Panc1 (cell line): ENCODE results near the gene BTNL8. TPM values are rescaled to one million over a fixed set of nuclear protein-coding genes. Genes with fewer than 3 reads are reported as not detected.

ENCODE experiments used
- ATAC-seq: fragments of 200-7000 bp; cut with Tn5 transposase; 2 replicates; pipeline ENCODE4 v1.9.1; 2020; ENCODE audit warnings: mild to moderate bottlenecking, moderate library complexity
- BruUV-seq: library from RNA; stranded (reverse); fragments of 400-500 nt; replicated peaks from 2 replicates; lab custom pipeline; 2021; lab: Mats Ljungman, UMichigan
- CTCF ChIA-PET: fragments of 300-600 bp; sonication (Branson Sonifier 250); formaldehyde crosslinking; loops from one replicate; lab custom pipeline; 2022; ENCODE audit warnings: antibody characterized with exemption; lab: Charles Lee
- POLR2A ChIA-PET: fragments of 300-600 bp; sonication (Branson Sonifier 250); formaldehyde crosslinking; loops from one replicate; lab custom pipeline; 2022; ENCODE audit warnings: antibody characterized with exemption; lab: Charles Lee
- DNase-seq: peaks from one replicate; pipeline ENCODE4 v3.0.0-alpha.2; 2010; ENCODE audit warnings: low read depth, low spot score
- H3K27ac ChIP-seq: 2 replicates; pipeline ENCODE4 v1.5.1; 2011; ENCODE audit warnings: mild to moderate bottlenecking, low read length, inconsistent platforms
- H3K27me3 ChIP-seq: fragments of 200-500 bp; sonication (Bioruptor generic); 2 replicates; pipeline ENCODE4 v1.6.0; 2014; ENCODE audit warnings: low read length, inconsistent platforms; ENCODE audit not compliant: control insufficient read depth, insufficient read depth
- H3K36me3 ChIP-seq: fragments of 200-500 bp; sonication (Bioruptor generic); 2 replicates; pipeline ENCODE4 v1.5.1; 2014; ENCODE audit warnings: inconsistent platforms, mild to moderate bottlenecking, low read length, moderate library complexity; ENCODE audit not compliant: control insufficient read depth, insufficient read depth
- H3K4me1 ChIP-seq: 2 replicates; pipeline ENCODE4 v1.5.1; 2011; ENCODE audit warnings: inconsistent platforms, mild to moderate bottlenecking, low read length, moderate library complexity; ENCODE audit not compliant: control insufficient read depth, insufficient read depth
- H3K4me3 ChIP-seq, 2 experiments: 2 replicates each; pipeline ENCODE4 v1.5.1; 2011 to 2012; ENCODE audit warnings: low read depth in 2 of 2, low read length in 2 of 2, mild to moderate bottlenecking in 2 of 2, inconsistent platforms in 1 of 2, moderate library complexity in 1 of 2
- H3K9me3 ChIP-seq: fragments of 200-500 bp; sonication (Bioruptor generic); 2 replicates; pipeline ENCODE4 v1.5.1; 2014; ENCODE audit warnings: low read depth, mild to moderate bottlenecking, inconsistent platforms, low read length, moderate library complexity; ENCODE audit not compliant: control insufficient read depth, insufficient read depth
- POLR2AphosphoS5 ChIP-seq: IDR thresholded peaks from 2 replicates; pipeline ENCODE4 v1.6.1; 2012; ENCODE audit warnings: mild to moderate bottlenecking, low read depth, low read length, moderate library complexity
- REST ChIP-seq, 2 experiments: IDR thresholded peaks; 2 replicates each; pipeline ENCODE4 v1.6.1; 2011 to 2012; ENCODE audit warnings: low read depth in 2 of 2, control low read depth in 1 of 2, low read length in 1 of 2, mild to moderate bottlenecking in 1 of 2, moderate library complexity in 1 of 2; ENCODE audit not compliant: insufficient read depth in 1 of 2
- SIN3A ChIP-seq: IDR thresholded peaks from 2 replicates; pipeline ENCODE4 v1.6.1; 2012; ENCODE audit warnings: low read depth, mild to moderate bottlenecking, low read length, moderate library complexity, borderline replicate concordance; ENCODE audit not compliant: insufficient read depth
- TCF7L2 ChIP-seq: IDR thresholded peaks from 2 replicates; pipeline ENCODE4 v1.6.1; 2011; ENCODE audit warnings: mild to moderate bottlenecking, low read depth, low read length, inconsistent platforms
- in situ Hi-C: cut with HindIII; loops from 2 replicates; pipeline ENCODE4 v1.10.0; 2016; ENCODE audit warnings: low sequenced_read_pairs, low pct_unique_long_range_greater_than_20kb
- intact Hi-C: fragments of 100-400 bp; cut with micrococcal nuclease; formaldehyde crosslinking; loops from one replicate; pipeline ENCODE4 v1.10.0; 2022; ENCODE audit not compliant: unreplicated experiment
- total RNA-seq: library from RNA; stranded (reverse); gene quantifications from one replicate; pipeline ENCODE4 v1.2.1, GENCODE V29; 2021; ENCODE audit not compliant: unreplicated experiment
- TF ChIP-seq, protein P1 (sequence below): fragments of 450-650 bp; IDR thresholded peaks from 2 replicates; pipeline ENCODE4 v1.5.1; 2017; ENCODE audit warnings: mild to moderate bottlenecking

Gene BTNL8
- total RNA-seq, 1 experiment from 2014 or later = not detected

DNA sequence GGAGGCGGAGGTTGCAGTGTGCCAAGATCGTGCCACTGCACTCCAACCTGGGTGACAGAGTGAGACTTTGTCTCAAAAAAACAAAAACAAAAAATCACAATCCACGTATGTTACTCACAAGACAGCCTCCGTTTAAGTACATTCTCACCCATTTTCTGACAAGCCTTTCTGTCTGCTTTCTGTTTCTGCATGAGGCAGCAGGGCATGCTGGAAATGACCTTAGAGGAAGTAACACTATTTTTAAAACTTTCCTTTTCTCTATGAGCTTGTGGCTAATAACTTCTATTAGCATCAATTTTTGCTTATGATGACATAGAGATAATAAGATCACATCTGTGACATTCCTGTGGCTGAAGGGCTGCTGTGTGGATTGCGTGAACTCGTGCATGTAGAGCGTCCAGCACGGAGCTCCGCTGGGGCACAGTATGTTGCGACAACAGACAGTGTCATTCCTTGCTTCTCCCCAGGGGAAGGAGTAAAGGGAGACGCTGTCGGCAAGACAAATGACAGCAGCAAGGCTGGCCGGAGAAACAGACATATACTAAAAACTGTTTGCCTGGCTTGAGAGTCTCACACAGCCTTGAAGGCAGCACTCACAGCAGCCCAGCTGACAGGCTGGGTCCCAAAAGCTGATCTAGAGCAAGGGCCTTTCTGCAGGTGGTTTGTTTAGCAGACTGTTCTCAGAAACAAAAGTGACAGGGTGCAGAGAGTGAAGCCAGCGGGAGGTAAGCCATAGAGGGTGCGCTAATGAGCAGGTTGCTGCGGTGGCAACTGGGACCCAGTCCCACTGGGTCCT lies 91.3 kb downstream of the BTNL8 start:
- in situ Hi-C loops = no loop called here
- ChIA-PET CTCF (no interaction called here), POLR2A (no interaction called here)
- H3K27me3 ChIP-seq = no peaks in the 10 kb centered on the region
- intact Hi-C loops = no loop called here
- no peaks in the 10 kb centered on the region for H3K36me3 ChIP-seq
- no peak overlapping the region for H3K27ac ChIP-seq
- no peak for DNase-seq
- H3K4me1 ChIP-seq = no peaks in the 10 kb centered on the region
- no TSS peak for BruUV-seq
- ATAC-seq = no peak
- H3K9me3 ChIP-seq = no peaks in the 10 kb centered on the region
- TF ChIP-seq, protein P1, sequence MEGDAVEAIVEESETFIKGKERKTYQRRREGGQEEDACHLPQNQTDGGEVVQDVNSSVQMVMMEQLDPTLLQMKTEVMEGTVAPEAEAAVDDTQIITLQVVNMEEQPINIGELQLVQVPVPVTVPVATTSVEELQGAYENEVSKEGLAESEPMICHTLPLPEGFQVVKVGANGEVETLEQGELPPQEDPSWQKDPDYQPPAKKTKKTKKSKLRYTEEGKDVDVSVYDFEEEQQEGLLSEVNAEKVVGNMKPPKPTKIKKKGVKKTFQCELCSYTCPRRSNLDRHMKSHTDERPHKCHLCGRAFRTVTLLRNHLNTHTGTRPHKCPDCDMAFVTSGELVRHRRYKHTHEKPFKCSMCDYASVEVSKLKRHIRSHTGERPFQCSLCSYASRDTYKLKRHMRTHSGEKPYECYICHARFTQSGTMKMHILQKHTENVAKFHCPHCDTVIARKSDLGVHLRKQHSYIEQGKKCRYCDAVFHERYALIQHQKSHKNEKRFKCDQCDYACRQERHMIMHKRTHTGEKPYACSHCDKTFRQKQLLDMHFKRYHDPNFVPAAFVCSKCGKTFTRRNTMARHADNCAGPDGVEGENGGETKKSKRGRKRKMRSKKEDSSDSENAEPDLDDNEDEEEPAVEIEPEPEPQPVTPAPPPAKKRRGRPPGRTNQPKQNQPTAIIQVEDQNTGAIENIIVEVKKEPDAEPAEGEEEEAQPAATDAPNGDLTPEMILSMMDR = no peak
- TF ChIP-seq TCF7L2 = no peak
- TF ChIP-seq POLR2AphosphoS5 = no peak
- no peak for TF ChIP-seq REST (IDR thresholded peaks at IDR 0.05; ENCODE audit: insufficient read depth in 1 of 2, low read depth in 2 of 2, low read length in 1 of 2)
- TF ChIP-seq SIN3A = no peak
- no peak overlapping the region for H3K4me3 ChIP-seq

DNA sequence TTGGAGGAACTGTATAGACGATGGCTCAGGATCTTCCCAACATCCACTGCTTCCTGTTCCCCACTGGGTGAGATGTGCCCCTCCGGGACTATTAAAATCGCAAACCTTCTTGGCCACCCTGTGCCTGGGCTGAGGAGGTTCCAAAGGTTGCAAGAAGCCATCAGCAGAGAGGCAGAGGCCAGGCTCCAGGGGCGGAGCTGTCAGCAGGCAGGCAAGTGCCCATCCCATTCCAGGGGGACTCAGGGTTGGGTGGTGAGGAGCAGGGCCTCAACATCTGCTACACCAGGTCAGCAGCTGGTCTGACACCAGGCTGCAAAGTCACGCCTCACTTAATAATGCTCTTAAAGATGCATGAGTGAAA lies 91.9 kb downstream of the BTNL8 start:
- Histone ChIP-seq H3K4me3 (no peak overlapping the region), H3K27ac (no peak overlapping the region), H3K9me3 (no peaks in the 10 kb centered on the region), H3K4me1 (no peaks in the 10 kb centered on the region), H3K36me3 (no peaks in the 10 kb centered on the region), H3K27me3 (no peaks in the 10 kb centered on the region)
- in situ Hi-C loops (no loop called here), intact Hi-C loops (no loop called here)
- ATAC-seq (no peak), DNase-seq (no peak)
- no TSS peak for BruUV-seq
- POLR2A ChIA-PET = no interaction called here
- CTCF ChIA-PET = no interaction called here
- TF ChIP-seq SIN3A = no peak
- TF ChIP-seq, protein P1 = no peak
- no peak for TF ChIP-seq REST (IDR thresholded peaks at IDR 0.05; ENCODE audit: insufficient read depth in 1 of 2, low read depth in 2 of 2, low read length in 1 of 2)
- no peak for TF ChIP-seq TCF7L2
- TF ChIP-seq POLR2AphosphoS5 = no peak
